T-helper 17 cell (primary cell): ENCODE results near the gene MVK. TPM values are rescaled to one million over a fixed set of nuclear protein-coding genes. Genes with fewer than 3 reads are reported as not detected.

Experiments
- ATAC-seq: fragments of 150-1000 bp; cut with Tn5 transposase; 2 replicates; pipeline ENCODE4 v1.10.0; 2021; ENCODE audit warnings: mild to moderate bottlenecking, moderate library complexity
- DNase-seq, 3 donors: peaks; one replicate each; pipeline versions ENCODE4 v3.0.0 to v3.0.0-alpha.2; 2020 to 2021
- H3K9me3 ChIP-seq: one replicate; pipeline ENCODE4 v1.7.0; 2013; ENCODE audit warnings: low read length, mild to moderate bottlenecking; ENCODE audit not compliant: control insufficient read depth, poor library complexity, severe bottlenecking
- H3K27ac Mint-ChIP-seq: one replicate; pipeline ENCODE4 v1.8.0; 2022; ENCODE audit warnings: mild to moderate bottlenecking, moderate library complexity, mixed read lengths
- H3K27me3 Mint-ChIP-seq: one replicate; pipeline ENCODE4 v1.8.0; 2022; ENCODE audit warnings: mixed read lengths
- H3K36me3 Mint-ChIP-seq: one replicate; pipeline ENCODE4 v1.8.0; 2022; ENCODE audit warnings: low read depth, mixed read lengths
- H3K4me1 Mint-ChIP-seq: one replicate; pipeline ENCODE4 v1.8.0; 2022; ENCODE audit warnings: mild to moderate bottlenecking, mixed read lengths
- H3K4me3 Mint-ChIP-seq: one replicate; pipeline ENCODE4 v1.8.0; 2022; ENCODE audit warnings: mild to moderate bottlenecking, moderate library complexity, mixed read lengths
- total RNA-seq, 4 donors: library from RNA in 2 of 4; stranded (reverse) in 2 of 4; gene quantifications; one replicate each; pipeline ENCODE4 v1.2.3 and lab custom pipeline; 2022 to 2026

The MVK gene
- total RNA-seq, 2 donors from 2014 or later, result 10.8 to 14.8 TPM

DNA sequence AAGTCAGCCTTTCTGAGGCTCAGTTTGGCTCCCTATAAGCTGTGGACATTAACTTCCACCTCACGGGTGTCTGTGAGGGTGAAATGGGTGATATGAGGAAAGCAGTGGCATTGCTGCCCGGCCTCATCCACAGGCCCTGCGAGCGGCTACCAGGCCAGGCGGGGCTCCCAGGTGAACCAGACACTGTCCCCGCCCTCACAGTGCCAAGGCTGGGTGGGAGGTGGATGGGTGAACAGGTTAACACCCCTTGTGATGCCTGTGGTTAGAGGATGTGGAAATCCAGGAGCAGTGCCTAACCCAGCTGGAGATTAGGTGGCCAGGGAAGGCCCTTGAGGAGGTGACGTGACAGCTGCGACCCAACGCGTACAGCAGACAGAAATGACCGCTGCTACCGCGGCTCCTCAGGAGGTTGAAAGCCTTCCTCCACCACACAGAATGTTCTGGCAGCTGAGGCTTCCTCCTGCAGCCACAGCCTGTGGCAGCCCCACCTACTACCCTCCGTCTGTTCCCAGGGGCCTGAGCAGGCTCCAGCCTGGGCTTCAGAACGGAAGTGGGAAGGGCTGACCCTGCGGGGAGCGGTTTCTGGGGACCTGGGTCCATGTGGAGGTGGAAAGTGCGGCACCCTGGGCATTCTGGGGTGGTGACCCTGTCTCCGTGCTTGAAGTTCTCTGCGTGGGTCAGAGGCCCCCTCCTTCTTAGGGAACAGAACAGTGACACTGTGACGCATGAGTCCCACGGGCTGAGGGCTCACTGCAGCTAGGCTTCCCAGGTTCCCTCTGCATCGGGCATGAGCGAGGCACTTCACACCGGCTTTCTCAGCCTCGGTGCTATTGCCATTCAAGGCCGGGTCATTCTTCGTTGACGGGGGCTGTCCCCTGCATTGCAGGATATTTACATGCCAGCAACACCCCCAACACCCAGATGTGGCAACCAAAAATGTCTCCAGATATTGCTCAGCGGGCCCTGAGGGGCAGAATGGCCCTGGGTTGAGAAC, 10.0 kb upstream of the MVK start:
- no peaks in the 10 kb centered on the region for H3K9me3 ChIP-seq
- DNase-seq (no peak), ATAC-seq (no peak)
- Mint-ChIP-seq H3K36me3 (peaks cover 2% of the 10 kb centered on the region), H3K4me1 (no peaks in the 10 kb centered on the region), H3K4me3 (no peak overlapping the region), H3K27me3 (no peaks in the 10 kb centered on the region), H3K27ac (no peak overlapping the region)

DNA sequence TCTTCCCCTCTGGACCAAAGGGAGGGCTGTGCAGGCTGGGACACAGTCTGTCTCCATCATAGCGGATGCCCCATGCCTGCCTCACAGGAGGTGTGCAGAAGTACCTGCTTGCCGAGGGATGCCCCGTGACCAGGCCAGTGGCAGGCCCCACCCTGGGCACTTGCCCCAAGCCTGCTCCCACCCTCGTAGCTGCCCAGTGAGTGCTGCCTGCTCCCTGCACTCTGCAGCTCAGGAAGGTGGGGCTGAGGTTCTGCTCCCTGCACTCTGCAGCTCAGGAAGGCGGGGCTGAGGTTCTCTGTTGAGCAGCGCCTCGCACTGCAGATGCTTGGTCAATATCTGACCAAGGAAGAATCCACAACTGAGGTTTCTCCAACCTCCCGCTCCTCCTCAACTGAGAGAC, 7.2 kb upstream of the MVK start:
- no peaks in the 10 kb centered on the region for H3K4me1 Mint-ChIP-seq
- no peaks in the 10 kb centered on the region for H3K9me3 ChIP-seq
- H3K36me3 Mint-ChIP-seq, result peaks cover 2% of the 10 kb centered on the region
- H3K27me3 Mint-ChIP-seq, result no peaks in the 10 kb centered on the region
- DNase-seq (no peak), ATAC-seq (no peak)
- no peak overlapping the region for H3K27ac Mint-ChIP-seq
- H3K4me3 Mint-ChIP-seq, result no peak overlapping the region

DNA sequence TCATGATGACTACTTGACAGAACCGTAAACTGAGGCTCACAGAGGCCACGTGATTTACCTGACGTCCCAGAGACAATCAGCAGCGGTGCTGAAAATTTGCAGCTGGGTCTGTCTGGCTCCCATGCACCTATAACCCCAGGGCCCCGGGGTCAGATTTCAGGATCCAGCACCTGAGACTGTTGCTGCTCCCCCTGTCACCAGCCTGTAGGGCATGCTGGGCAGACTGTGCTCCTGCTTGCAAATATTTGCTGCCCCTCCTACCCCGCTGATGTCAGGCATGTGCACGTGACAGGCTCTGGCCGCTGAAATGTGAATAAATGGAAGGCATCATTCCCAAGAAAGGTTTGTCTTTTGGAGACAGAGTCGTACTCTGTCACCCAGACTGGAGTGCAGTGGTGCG, 6.3 kb upstream of the MVK start:
- no peaks in the 10 kb centered on the region for H3K9me3 ChIP-seq
- ATAC-seq (no peak), DNase-seq (no peak)
- no peak overlapping the region for H3K4me3 Mint-ChIP-seq
- H3K27ac Mint-ChIP-seq, result no peak overlapping the region
- H3K27me3 Mint-ChIP-seq, result no peaks in the 10 kb centered on the region
- H3K4me1 Mint-ChIP-seq, result peaks cover 2% of the 10 kb centered on the region
- H3K36me3 Mint-ChIP-seq, result peaks cover 2% of the 10 kb centered on the region

DNA sequence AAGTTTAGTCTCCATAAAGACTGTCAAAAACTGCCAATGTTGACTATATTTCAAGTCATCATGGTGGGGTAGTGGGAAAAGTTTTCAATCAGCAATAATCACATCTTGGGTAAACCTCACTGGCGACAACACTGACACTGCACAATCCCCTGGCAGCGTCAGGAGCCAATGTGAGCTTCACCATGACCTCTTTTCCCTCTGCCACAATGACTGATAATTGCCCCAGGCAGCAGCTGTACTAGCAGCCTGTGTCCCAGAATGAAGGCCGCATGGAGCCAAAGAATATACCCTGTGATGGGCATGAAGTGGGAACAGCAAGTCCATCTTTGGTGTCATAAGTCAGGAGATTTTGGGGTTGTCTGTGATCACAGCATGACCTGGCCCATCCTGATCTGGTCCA, 5.6 kb upstream of the MVK start:
- H3K27ac Mint-ChIP-seq, result no peak overlapping the region
- peaks cover 2% of the 10 kb centered on the region for H3K36me3 Mint-ChIP-seq
- no peak for DNase-seq
- H3K27me3 Mint-ChIP-seq, result no peaks in the 10 kb centered on the region
- no peak overlapping the region for H3K4me3 Mint-ChIP-seq
- H3K4me1 Mint-ChIP-seq, result peaks cover 7% of the 10 kb centered on the region
- no peaks in the 10 kb centered on the region for H3K9me3 ChIP-seq
- no peak for ATAC-seq

GRCh38 chr12:109568486-109568885, 5.1 kb upstream of the MVK start:
- Mint-ChIP-seq H3K4me1 (peaks cover 11% of the 10 kb centered on the region), H3K27me3 (no peaks in the 10 kb centered on the region), H3K4me3 (no peak overlapping the region), H3K27ac (no peak overlapping the region), H3K36me3 (peaks cover 2% of the 10 kb centered on the region)
- ATAC-seq (no peak), DNase-seq (no peak)
- H3K9me3 ChIP-seq, result no peaks in the 10 kb centered on the region

DNA sequence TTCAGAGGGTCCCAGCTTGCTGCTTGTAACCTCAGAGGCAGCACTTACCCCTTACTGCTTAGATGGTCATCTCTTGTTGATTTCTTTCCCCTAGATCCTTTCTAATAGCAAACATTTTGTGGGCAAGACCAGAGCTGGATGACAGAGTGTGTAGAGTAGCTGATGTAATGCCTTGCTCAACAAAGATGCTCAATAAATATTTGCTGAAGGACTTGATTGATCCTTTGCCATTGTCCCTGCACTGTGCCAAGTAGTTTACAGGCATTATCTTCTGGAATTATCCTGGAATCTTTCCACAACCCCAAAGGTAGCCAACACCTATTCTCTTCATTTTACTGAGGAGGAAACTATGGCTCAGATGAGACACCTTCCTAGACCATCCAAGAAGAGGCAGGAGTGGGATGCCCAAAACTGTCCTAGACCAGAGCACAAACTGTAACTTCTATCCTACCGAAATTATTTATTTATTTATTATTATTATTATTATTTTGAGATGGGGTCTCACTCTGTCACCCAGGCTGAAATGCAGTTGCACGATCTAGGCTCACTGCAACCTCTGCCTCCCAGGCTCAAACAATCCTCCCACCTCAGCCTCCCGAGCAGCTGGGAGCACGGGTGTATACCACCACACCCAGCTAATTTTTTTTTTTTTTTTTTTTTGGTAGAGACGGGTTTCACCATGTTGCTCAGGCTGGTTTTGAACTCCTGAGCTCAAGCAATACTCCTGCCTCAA, 1.7 kb upstream of the MVK start:
- no peaks in the 10 kb centered on the region for H3K9me3 ChIP-seq
- Mint-ChIP-seq H3K4me3 (peak overlapping the region; percentile 43), H3K4me1 (peaks cover 22% of the 10 kb centered on the region), H3K36me3 (no peaks in the 10 kb centered on the region), H3K27ac (peak overlapping the region; percentile 96), H3K27me3 (no peaks in the 10 kb centered on the region)
- no peak for ATAC-seq
- DNase-seq, result no peak

DNA sequence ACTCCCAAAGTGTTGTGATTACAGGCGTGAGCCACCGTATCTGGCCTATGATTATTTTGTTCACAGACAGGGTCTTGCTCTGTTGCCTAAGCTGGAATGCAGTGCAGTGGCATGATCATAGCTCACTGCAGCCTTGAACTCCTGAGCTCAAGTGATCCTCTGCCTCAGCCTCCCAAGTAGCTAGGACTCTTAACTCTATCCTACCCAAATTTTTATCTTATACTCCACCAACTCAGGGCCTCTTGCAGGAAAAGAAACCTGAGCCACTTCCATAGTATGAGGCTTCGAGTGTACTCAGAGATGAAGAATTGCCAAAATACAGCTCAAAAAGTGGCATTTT, 1.1 kb upstream of the MVK start:
- DNase-seq (no peak), ATAC-seq (no peak)
- Mint-ChIP-seq H3K4me3 (peak overlapping the region; percentile 95), H3K27ac (peak overlapping the region; percentile 96), H3K27me3 (no peaks in the 10 kb centered on the region), H3K4me1 (peaks cover 22% of the 10 kb centered on the region), H3K36me3 (peaks cover 2% of the 10 kb centered on the region)
- no peaks in the 10 kb centered on the region for H3K9me3 ChIP-seq

DNA sequence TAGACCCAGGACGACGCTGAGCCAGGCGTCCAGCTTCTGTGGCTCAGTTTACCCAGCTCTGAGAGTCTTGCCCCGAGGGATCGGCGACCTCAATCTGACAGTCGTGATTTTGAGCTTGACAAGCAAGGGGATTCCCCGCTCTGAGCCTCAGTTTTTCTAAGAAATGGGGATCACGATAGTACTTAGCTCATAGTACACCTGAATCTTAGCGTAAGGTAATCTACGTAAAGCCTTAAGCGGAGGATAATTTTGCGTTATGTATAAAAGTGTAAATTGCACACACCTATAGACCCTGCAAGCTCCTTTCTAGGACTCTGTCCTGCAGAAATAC, 285 bp downstream of the MVK start:
- peak overlapping the region; percentile 96 for H3K27ac Mint-ChIP-seq
- H3K27me3 Mint-ChIP-seq, result no peaks in the 10 kb centered on the region
- H3K4me3 Mint-ChIP-seq, result peak overlapping the region; percentile 95
- DNase-seq, result no peak
- H3K9me3 ChIP-seq, result no peaks in the 10 kb centered on the region
- H3K4me1 Mint-ChIP-seq, result peaks cover 22% of the 10 kb centered on the region
- peak; percentile 22 for ATAC-seq
- peaks cover 2% of the 10 kb centered on the region for H3K36me3 Mint-ChIP-seq

- DNase-seq, result no peak
- Mint-ChIP-seq H3K36me3 (peaks cover 2% of the 10 kb centered on the region), H3K27ac (no peak overlapping the region), H3K4me3 (peak overlapping the region; percentile 66), H3K4me1 (peaks cover 22% of the 10 kb centered on the region), H3K27me3 (no peaks in the 10 kb centered on the region)
- ATAC-seq, result no peak
- H3K9me3 ChIP-seq, result no peaks in the 10 kb centered on the region
These were observed 2.1 kb downstream of the MVK start for GRCh38 chr12:109575683-109576082.

DNA sequence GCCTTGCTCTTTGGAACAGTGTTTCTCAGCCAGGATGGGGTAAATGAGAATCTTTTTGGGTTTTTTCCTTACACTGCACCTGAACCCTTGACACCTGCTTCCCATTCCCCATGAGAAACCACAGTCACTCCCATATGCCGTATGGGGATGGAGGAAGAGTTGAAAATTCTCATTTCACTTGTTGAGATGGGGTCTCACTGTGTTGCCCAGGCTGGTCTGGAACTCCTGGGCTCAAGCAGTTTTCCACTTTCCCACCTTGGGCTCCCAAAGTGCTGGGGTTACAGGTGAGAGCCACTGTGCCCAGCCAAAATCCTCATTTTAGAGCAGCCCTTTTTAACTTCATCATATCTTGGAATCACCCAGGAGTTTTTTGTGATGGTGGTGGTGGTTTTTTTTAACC, 3.7 kb downstream of the MVK start:
- Mint-ChIP-seq H3K27me3 (no peaks in the 10 kb centered on the region), H3K36me3 (peaks cover 2% of the 10 kb centered on the region), H3K4me3 (no peak overlapping the region), H3K27ac (no peak overlapping the region), H3K4me1 (peaks cover 20% of the 10 kb centered on the region)
- no peaks in the 10 kb centered on the region for H3K9me3 ChIP-seq
- ATAC-seq (no peak), DNase-seq (no peak)

DNA sequence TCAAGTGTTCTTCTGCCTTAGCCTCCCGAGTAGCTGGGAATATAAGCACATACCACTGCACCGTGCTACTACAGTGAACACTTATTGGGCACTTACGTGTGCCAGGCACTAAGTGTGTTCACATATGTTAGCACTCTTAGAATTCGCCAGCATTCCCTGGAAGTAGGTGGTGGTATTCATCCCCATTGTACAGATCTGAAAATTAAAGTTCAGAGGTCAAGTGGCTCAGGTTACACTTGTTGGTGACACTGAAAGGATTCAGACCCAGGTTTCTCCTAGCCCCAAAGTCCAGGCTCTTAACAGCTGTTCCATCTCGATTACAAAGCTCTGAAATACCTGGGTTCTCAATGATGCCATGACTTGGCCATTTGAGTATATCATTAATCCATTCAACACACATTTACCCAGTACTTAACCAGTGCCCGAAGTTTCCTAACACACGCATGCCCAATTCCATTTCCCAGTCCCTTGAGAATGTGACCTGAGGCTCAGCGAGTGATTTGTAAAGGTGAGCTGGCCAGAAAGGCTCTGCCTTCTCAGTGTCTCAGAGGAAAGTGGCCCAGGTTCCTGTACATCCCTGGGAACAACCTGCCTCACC, 4.8 kb downstream of the MVK start:
- DNase-seq, result no peak
- no peak overlapping the region for H3K4me3 Mint-ChIP-seq
- H3K9me3 ChIP-seq, result no peaks in the 10 kb centered on the region
- peaks cover 2% of the 10 kb centered on the region for H3K36me3 Mint-ChIP-seq
- peaks cover 12% of the 10 kb centered on the region for H3K4me1 Mint-ChIP-seq
- no peak for ATAC-seq
- H3K27me3 Mint-ChIP-seq, result no peaks in the 10 kb centered on the region
- no peak overlapping the region for H3K27ac Mint-ChIP-seq

- H3K4me3 Mint-ChIP-seq, result no peak overlapping the region
- DNase-seq (no peak), ATAC-seq (no peak)
- no peaks in the 10 kb centered on the region for H3K9me3 ChIP-seq
- H3K4me1 Mint-ChIP-seq, result peaks cover 4% of the 10 kb centered on the region
- H3K27me3 Mint-ChIP-seq, result no peaks in the 10 kb centered on the region
- peak overlapping the region; percentile 24 for H3K27ac Mint-ChIP-seq
- peaks cover 2% of the 10 kb centered on the region for H3K36me3 Mint-ChIP-seq
These were observed 6.0 kb downstream of the MVK start for GRCh38 chr12:109579639-109580038.

GRCh38 chr12:109580272-109580671, 6.7 kb downstream of the MVK start:
- H3K9me3 ChIP-seq, result no peaks in the 10 kb centered on the region
- ATAC-seq (no peak), DNase-seq (no peak)
- Mint-ChIP-seq H3K27me3 (no peaks in the 10 kb centered on the region), H3K4me1 (no peaks in the 10 kb centered on the region), H3K36me3 (peaks cover 2% of the 10 kb centered on the region), H3K4me3 (no peak overlapping the region), H3K27ac (peak overlapping the region; percentile 59)
